K562 (cell line): Measurements from ENCODE around the gene SGPP1. TPM values are rescaled to one million over a fixed set of nuclear protein-coding genes. Genes with fewer than 3 reads are reported as not detected.

ENCODE experiments used
- BRF1 ChIP-seq: IDR thresholded peaks from 3 replicates; pipeline ENCODE4 v1.6.1; 2011; ENCODE audit warnings: borderline replicate concordance, mild to moderate bottlenecking; ENCODE audit not compliant: insufficient read length; ENCODE audit errors: extremely low read depth
- C11orf30 ChIP-seq: fragments of 450-650 bp; IDR thresholded peaks from 2 replicates; pipeline ENCODE4 v1.6.1; 2016; ENCODE audit warnings: low read depth, mild to moderate bottlenecking
- CEBPB ChIP-seq: fragments of 450-650 bp; IDR thresholded peaks from 2 replicates; pipeline ENCODE4 v1.6.1; 2016; ENCODE audit warnings: missing genetic modification characterization, missing compliant biosample characterization
- CREM ChIP-seq: IDR thresholded peaks from 2 replicates; pipeline ENCODE4 v1.6.1; 2014; ENCODE audit warnings: antibody characterized with exemption, low read depth
- ELF2 ChIP-seq: fragments of 250-450 bp; sonication (Bioruptor Pico); IDR thresholded peaks from 2 replicates; pipeline ENCODE4 v1.5.0; 2021; ENCODE audit warnings: mild to moderate bottlenecking
- ERF ChIP-seq: fragments of 450-650 bp; formaldehyde crosslinking; IDR thresholded peaks from 2 replicates; pipeline ENCODE4 v1.4.0; 2020; ENCODE audit warnings: mild to moderate bottlenecking, mixed read lengths
- ETS2 ChIP-seq: IDR thresholded peaks from 2 replicates; pipeline ENCODE4 v1.6.1; 2016; ENCODE audit warnings: borderline replicate concordance, missing genetic modification characterization, mild to moderate bottlenecking, moderate library complexity, missing compliant biosample characterization; ENCODE audit not compliant: poor library complexity, severe bottlenecking
- FOXA3 ChIP-seq, 2 experiments: fragments of 450-650 bp in 1 of 2; sonication (generic) in 1 of 2; formaldehyde crosslinking; IDR thresholded peaks in 1 of 2; conservative IDR thresholded peaks in 1 of 2; 2 replicates each; pipeline versions ENCODE4 v1.4.0 to v1.8.0; 2020 to 2022; ENCODE audit warnings: mild to moderate bottlenecking in 2 of 2, missing genetic modification reagents in 1 of 2
- HIVEP1 ChIP-seq: fragments of 250-450 bp; sonication (Bioruptor Pico); IDR thresholded peaks from 2 replicates; pipeline ENCODE4 v1.4.0; 2020; ENCODE audit warnings: mild to moderate bottlenecking
- ILF3 ChIP-seq: fragments of 450-650 bp; IDR thresholded peaks from 2 replicates; pipeline ENCODE4 v1.6.1; 2018; ENCODE audit warnings: antibody characterized with exemption, mild to moderate bottlenecking, moderate library complexity, borderline replicate concordance
- KAT8 ChIP-seq: fragments of 450-650 bp; IDR thresholded peaks from 2 replicates; pipeline ENCODE4 v1.6.1; 2016; ENCODE audit warnings: low read depth, mild to moderate bottlenecking
- MAX ChIP-seq: sonication (generic); formaldehyde crosslinking; IDR thresholded peaks from 2 replicates; pipeline ENCODE4 v1.9.0; 2022; ENCODE audit warnings: mild to moderate bottlenecking, missing genetic modification reagents
- MEIS2 ChIP-seq: fragments of 450-650 bp; IDR thresholded peaks from 2 replicates; pipeline ENCODE4 v1.6.1; 2014; ENCODE audit warnings: mild to moderate bottlenecking; ENCODE audit not compliant: partially characterized antibody
- NBN ChIP-seq: fragments of 450-650 bp; IDR thresholded peaks from 2 replicates; pipeline ENCODE4 v1.6.1; 2016; ENCODE audit warnings: low read depth, mild to moderate bottlenecking
- NR2C2 ChIP-seq, 2 experiments: fragments of 200-800 bp in 1 of 2; sonication (Bioruptor generic) in 1 of 2; sonication (generic) in 1 of 2; formaldehyde crosslinking in 1 of 2; IDR thresholded peaks; 2 replicates each; pipeline versions ENCODE4 v1.6.1 to v1.8.0; 2016 to 2022; ENCODE audit warnings: mild to moderate bottlenecking in 1 of 2, missing compliant biosample characterization in 1 of 2, missing genetic modification characterization in 1 of 2, missing genetic modification reagents in 1 of 2
- NR4A1 ChIP-seq, 2 experiments: fragments of 250-450 bp in 1 of 2; fragments of 450-650 bp in 1 of 2; sonication (Bioruptor Pico) in 1 of 2; IDR thresholded peaks; 2 replicates each; pipeline versions ENCODE4 v1.4.0 to v1.6.1; 2016 to 2020; ENCODE audit warnings: mild to moderate bottlenecking in 2 of 2, missing compliant biosample characterization in 1 of 2, missing genetic modification characterization in 1 of 2, moderate library complexity in 1 of 2
- RHOXF2B ChIP-seq: fragments of 250-450 bp; sonication (Bioruptor Pico); conservative IDR thresholded peaks from 2 replicates; pipeline ENCODE4 v1.5.1; 2021
- SIX5 ChIP-seq, 2 experiments: IDR thresholded peaks; 2 replicates each; pipeline ENCODE4 v1.6.1; 2011; ENCODE audit warnings: low read length in 2 of 2, borderline replicate concordance in 1 of 2, low read depth in 1 of 2, mild to moderate bottlenecking in 1 of 2, moderate library complexity in 1 of 2; ENCODE audit not compliant: insufficient read depth in 1 of 2
- STAT5B ChIP-seq: fragments of 250-450 bp; sonication (Bioruptor Pico); IDR thresholded peaks from 2 replicates; pipeline ENCODE4 v1.8.0; 2021; ENCODE audit warnings: mild to moderate bottlenecking, inconsistent platforms
- TEAD2 ChIP-seq: fragments of 450-650 bp; IDR thresholded peaks from 2 replicates; pipeline ENCODE4 v1.6.1; 2016; ENCODE audit warnings: missing genetic modification characterization, control low read depth, missing compliant biosample characterization
- TSC22D4 ChIP-seq: fragments of 450-650 bp; IDR thresholded peaks from 2 replicates; pipeline ENCODE4 v1.6.1; 2016; ENCODE audit warnings: missing genetic modification characterization, missing biosample characterization, control low read depth
- ZBTB33 ChIP-seq: sonication (generic); formaldehyde crosslinking; IDR thresholded peaks from 2 replicates; pipeline ENCODE4 v1.8.1; 2023; ENCODE audit warnings: mild to moderate bottlenecking, missing genetic modification reagents
- ZKSCAN1 ChIP-seq: fragments of 150-350 bp; IDR thresholded peaks from 2 replicates; pipeline ENCODE4 v1.6.1; 2016; ENCODE audit warnings: low read depth, low read length
- ZNF639 ChIP-seq, 2 experiments: fragments of 200-800 bp in 1 of 2; sonication (Bioruptor generic) in 1 of 2; sonication (generic) in 1 of 2; formaldehyde crosslinking in 1 of 2; IDR thresholded peaks in 1 of 2; conservative IDR thresholded peaks in 1 of 2; 2 replicates each; pipeline versions ENCODE4 v1.5.0 to v1.6.1; 2016 to 2020; ENCODE audit warnings: missing compliant biosample characterization in 1 of 2, missing genetic modification characterization in 1 of 2, missing genetic modification reagents in 1 of 2
- ZNF696 ChIP-seq: fragments of 250-450 bp; sonication (Bioruptor Pico); conservative IDR thresholded peaks from 2 replicates; pipeline ENCODE4 v1.4.0; 2020; ENCODE audit warnings: mild to moderate bottlenecking, moderate library complexity
- polyA plus RNA-seq, 8 experiments: library from polyadenylated mRNA; depleted of rRNA in 4 of 8; stranded (reverse) in 5 of 8; unstranded in 3 of 8; fragments of >200 nt; fragmentation: Nextera tagmentation in 2 of 8; fragmentation: Illumina TruSeq in 1 of 8; extraction: Ambion mirVana in 2 of 8; extraction: Trizol in 1 of 8; gene quantifications; 2 replicates each; pipeline versions ENCODE4 v1.2.1 to v1.2.3, GENCODE V29; 2011 to 2014; ENCODE audit warnings: inconsistent platforms in 1 of 8, missing spikeins in 1 of 8
- total RNA-seq, 7 experiments: library from RNA; depleted of rRNA in 6 of 7; stranded (reverse); fragments of >200 nt in 6 of 7; fragmentation: Illumina TruSeq in 2 of 7; extraction: Trizol in 2 of 7; gene quantifications; 2 replicates each; pipeline versions ENCODE4 v1.2.1 to v1.2.3, GENCODE V29; 2011 to 2021; ENCODE audit warnings: low replicate concordance in 1 of 7

Gene SGPP1
- total and polyA plus RNA-seq, 9 of the 15 experiments (the other 6 are each of a cell fraction or from before 2014, with no cell fraction given): 2.2 to 7.3 (median 5.6) TPM

GRCh38 chr14:63642656-63643382 lies 85.0 kb downstream of the SGPP1 start (continued):
- TF ChIP-seq ZKSCAN1 (no peak), CREM (no peak), ERF (CRISPR knock-in tag) (no peak), HIVEP1 (CRISPR knock-in tag) (no peak), NR2C2 (CRISPR knock-in tag; IDR thresholded peaks at IDR 0.05) (no peak), NR2C2 (tag; IDR thresholded peaks at IDR 0.05) (no peak), FOXA3 (CRISPR knock-in tag; conservative IDR thresholded peaks at IDR 0.05 in 1 of 2, IDR thresholded peaks at IDR 0.05 in 1 of 2) (no peak), C11orf30 (peak; percentile 69), BRF1 (no peak), MAX (CRISPR knock-in tag) (no peak), ZNF696 (CRISPR knock-in tag) (no peak), KAT8 (no peak), TEAD2 (tag) (no peak), NBN (no peak), ILF3 (0 out of 2 replicates have a peak, but pooled peaks have one; percentile 26), TSC22D4 (tag) (no peak), ETS2 (tag) (no peak), NR4A1 (CRISPR knock-in tag; IDR thresholded peaks at IDR 0.05) (no peak), NR4A1 (tag; IDR thresholded peaks at IDR 0.05) (no peak), MEIS2 (peak; percentile 16), ZNF639 (CRISPR knock-in tag; conservative IDR thresholded peaks at IDR 0.05 in 1 of 2, IDR thresholded peaks at IDR 0.05 in 1 of 2) (0 out of 4 replicates have a peak, but pooled peaks of 1 of the 2 experiments have one; percentile 13), ELF2 (no peak), RHOXF2B (CRISPR knock-in tag) (no peak), STAT5B (CRISPR knock-in tag) (no peak), SIX5 (IDR thresholded peaks at IDR 0.05; ENCODE audit: borderline replicate concordance in 1 of 2, insufficient read depth in 1 of 2, low read depth in 1 of 2, low read length in 2 of 2) (no peak), ZBTB33 (no peak), CEBPB (no peak)
